H9 (cell line): ENCODE measurements around the gene RASL10A. TPM values are rescaled to one million over a fixed set of nuclear protein-coding genes. Genes with fewer than 3 reads are reported as not detected.

Experiments
- DNase-seq: peaks from one replicate; pipeline ENCODE4 v3.0.0-alpha.2; 2017
- H2AFZ ChIP-seq: one replicate; pipeline ENCODE4 v1.6.1; 2013; ENCODE audit warnings: mild to moderate bottlenecking, low read length, control low read depth, moderate library complexity
- H2AK5ac ChIP-seq: 2 replicates; pipeline ENCODE4 v1.6.1; 2013; ENCODE audit warnings: low read length, control low read depth, mixed read lengths; ENCODE audit not compliant: insufficient read length
- H2BK120ac ChIP-seq: one replicate; pipeline ENCODE4 v1.6.1; 2013; ENCODE audit warnings: low read depth, mild to moderate bottlenecking, low read length, control low read depth, inconsistent platforms; ENCODE audit not compliant: poor library complexity, severe bottlenecking
- H2BK12ac ChIP-seq: 2 replicates; pipeline ENCODE4 v1.6.1; 2013; ENCODE audit warnings: low read length, control low read depth, mixed read lengths, low read depth; ENCODE audit not compliant: insufficient read length
- H2BK15ac ChIP-seq: 2 replicates; pipeline ENCODE4 v1.6.1; 2013; ENCODE audit warnings: low read depth, low read length, control low read depth
- H2BK20ac ChIP-seq: one replicate; pipeline ENCODE4 v1.6.1; 2013; ENCODE audit warnings: low read depth, mild to moderate bottlenecking, low read length, control low read depth, inconsistent platforms; ENCODE audit not compliant: poor library complexity, severe bottlenecking
- H2BK5ac ChIP-seq: 2 replicates; pipeline ENCODE4 v1.6.1; 2013; ENCODE audit warnings: low read length, control low read depth, mixed read lengths; ENCODE audit not compliant: insufficient read length
- H3K14ac ChIP-seq: 2 replicates; pipeline ENCODE4 v1.6.1; 2013; ENCODE audit warnings: low read length, control low read depth; ENCODE audit not compliant: insufficient read depth
- H3K18ac ChIP-seq: 2 replicates; pipeline ENCODE4 v1.6.1; 2013; ENCODE audit warnings: low read depth, mild to moderate bottlenecking, mixed read lengths, low read length, control low read depth; ENCODE audit not compliant: insufficient read length
- H3K23ac ChIP-seq: 2 replicates; pipeline ENCODE4 v1.6.1; 2013; ENCODE audit warnings: low read length, control low read depth, mixed read lengths, low read depth; ENCODE audit not compliant: insufficient read length
- H3K23me2 ChIP-seq: 2 replicates; pipeline ENCODE4 v1.6.1; 2013; ENCODE audit warnings: low read depth, mild to moderate bottlenecking, mixed read lengths, low read length, control low read depth; ENCODE audit not compliant: insufficient read length, poor library complexity, severe bottlenecking
- H3K27ac ChIP-seq: 2 replicates; pipeline ENCODE4 v1.5.1; 2013; ENCODE audit warnings: low read length, control low read depth, mixed read lengths, low read depth; ENCODE audit not compliant: insufficient read length
- H3K27me3 ChIP-seq: 2 replicates; pipeline ENCODE4 v1.6.1; 2013; ENCODE audit warnings: low read length, control low read depth, inconsistent platforms; ENCODE audit not compliant: insufficient read depth
- H3K4ac ChIP-seq: 2 replicates; pipeline ENCODE4 v1.6.1; 2013; ENCODE audit warnings: low read depth, mild to moderate bottlenecking, control low read depth, inconsistent platforms, low read length, moderate library complexity
- H3K4me1 ChIP-seq: 2 replicates; pipeline ENCODE4 v1.6.1; 2013; ENCODE audit warnings: low read length, control low read depth, inconsistent platforms; ENCODE audit not compliant: insufficient read depth
- H3K4me2 ChIP-seq: 2 replicates; pipeline ENCODE4 v1.6.1; 2013; ENCODE audit warnings: low read length, control low read depth, mixed read lengths; ENCODE audit not compliant: insufficient read length, insufficient read depth
- H3K56ac ChIP-seq: 2 replicates; pipeline ENCODE4 v1.6.1; 2013; ENCODE audit warnings: low read depth, mild to moderate bottlenecking, mixed read lengths, low read length, control low read depth; ENCODE audit not compliant: insufficient read length
- H3K79me1 ChIP-seq: 2 replicates; pipeline ENCODE4 v1.6.1; 2013; ENCODE audit warnings: low read depth, mild to moderate bottlenecking, moderate library complexity, low read length, control low read depth, inconsistent platforms; ENCODE audit not compliant: insufficient read depth, poor library complexity, severe bottlenecking
- H3K79me2 ChIP-seq: 2 replicates; pipeline ENCODE4 v1.6.1; 2013; ENCODE audit warnings: low read length, control low read depth, inconsistent platforms; ENCODE audit not compliant: insufficient read depth
- H3K9ac ChIP-seq: 2 replicates; pipeline ENCODE4 v1.6.1; 2013; ENCODE audit warnings: low read length, control low read depth, mixed read lengths; ENCODE audit not compliant: insufficient read length; ENCODE audit errors: extremely low read depth
- H3K9me3 ChIP-seq: one replicate; pipeline ENCODE4 v1.6.1; 2013; ENCODE audit warnings: low read depth, low read length, inconsistent platforms; ENCODE audit not compliant: control insufficient read depth
- H3T11ph ChIP-seq: one replicate; pipeline ENCODE4 v1.6.1; 2013; ENCODE audit warnings: mild to moderate bottlenecking, low read length, control low read depth, inconsistent platforms
- H4K20me1 ChIP-seq: one replicate; pipeline ENCODE4 v1.6.1; 2013; ENCODE audit not compliant: control insufficient read depth, insufficient read length, insufficient read depth
- H4K5ac ChIP-seq: 2 replicates; pipeline ENCODE4 v1.6.1; 2013; ENCODE audit warnings: low read depth, mild to moderate bottlenecking, mixed read lengths, low read length, control low read depth; ENCODE audit not compliant: insufficient read length
- H4K8ac ChIP-seq: replicated peaks from 2 replicates; pipeline ENCODE4 v1.6.1; 2013; ENCODE audit warnings: low read length, control low read depth, mixed read lengths, low read depth; ENCODE audit not compliant: insufficient read length
- H4K91ac ChIP-seq: 2 replicates; pipeline ENCODE4 v1.6.1; 2013; ENCODE audit warnings: low read depth, mild to moderate bottlenecking, moderate library complexity, mixed read lengths, low read length, control low read depth; ENCODE audit not compliant: insufficient read length
- H3K27ac Mint-ChIP-seq, 3 experiments: 2 replicates in 2 of 3; 3 replicates in 1 of 3; pipeline ENCODE4 v1.8.0; 2020 to 2021; ENCODE audit warnings: mixed read lengths in 3 of 3, mild to moderate bottlenecking in 1 of 3, moderate library complexity in 1 of 3
- H3K27me3 Mint-ChIP-seq: 2 replicates; pipeline ENCODE4 v1.8.0; 2021; ENCODE audit warnings: low read depth, mild to moderate bottlenecking, moderate library complexity, mixed read lengths
- H3K36me3 Mint-ChIP-seq, 3 experiments: 2 replicates in 2 of 3; 3 replicates in 1 of 3; pipeline ENCODE4 v1.8.0; 2020 to 2021; ENCODE audit warnings: low read depth in 3 of 3, mixed read lengths in 3 of 3; ENCODE audit not compliant: insufficient read depth in 1 of 3
- H3K4me1 Mint-ChIP-seq, 2 experiments: 2 replicates each; pipeline ENCODE4 v1.8.0; 2020; ENCODE audit warnings: mixed read lengths in 2 of 2
- H3K4me3 Mint-ChIP-seq, 2 experiments: 2 replicates in 1 of 2; 3 replicates in 1 of 2; pipeline ENCODE4 v1.8.0; 2020 to 2021; ENCODE audit warnings: mild to moderate bottlenecking in 2 of 2, mixed read lengths in 2 of 2, moderate library complexity in 1 of 2
- H3K9me3 Mint-ChIP-seq, 2 experiments: 2 replicates in 1 of 2; 3 replicates in 1 of 2; pipeline ENCODE4 v1.8.0; 2020; ENCODE audit warnings: mild to moderate bottlenecking in 2 of 2, mixed read lengths in 2 of 2, moderate library complexity in 1 of 2
- CTCF ChIP-seq: fragments of 200-600 bp; sonication (generic); conservative IDR thresholded peaks from 3 replicates; pipeline ENCODE4 v1.8.0; 2021; ENCODE audit warnings: antibody characterized with exemption, mild to moderate bottlenecking
- WGBS: extraction: QIAGEN DNeasy Blood & Tissue Kit; methylation state at CpG from one replicate; pipeline ENCODE4 v1.1.7; 2013; ENCODE audit warnings: missing lambda C conversion rate, low lambda C conversion rate, mixed read lengths; ENCODE audit not compliant: insufficient read length; ENCODE audit errors: extremely low coverage; 5-methylcytosine and 5-hydroxymethylcytosine counted together
- total RNA-seq: library from RNA; stranded (reverse); gene quantifications from 2 replicates; pipeline ENCODE4 v1.2.1, GENCODE V29; 2021

RASL10A gene
- total RNA-seq, 1 experiment from 2014 or later, result 0.90 TPM

GRCh38 chr22:29331658-29332300 lies 16.3 kb upstream of the RASL10A start:
- no peak overlapping the region for H3T11ph ChIP-seq
- WGBS, result no CpG with 5 or more reads among the region's 14 CpGs
- H2BK20ac ChIP-seq, result no peak overlapping the region
- no peak overlapping the region for H4K5ac ChIP-seq
- H2BK12ac ChIP-seq, result no peak overlapping the region
- no peak overlapping the region for H2BK15ac ChIP-seq
- H3K56ac ChIP-seq, result no peak overlapping the region
- no peaks in the 10 kb centered on the region for H3K27me3 ChIP-seq
- no peaks in the 10 kb centered on the region for H3K79me2 ChIP-seq
- no peak for TF ChIP-seq CTCF
- no peak overlapping the region for H2BK5ac ChIP-seq
- no peaks in the 10 kb centered on the region for H3K23me2 ChIP-seq
- H4K20me1 ChIP-seq, result peaks cover 3% of the 10 kb centered on the region
- Mint-ChIP-seq H3K27me3 (no peaks in the 10 kb centered on the region), H3K4me1 (peaks cover 2 to 3% of the 10 kb centered on the region in 2 experiments; a peak in 2 of 4 replicates), H3K9me3 (no peaks in the 10 kb centered on the region), H3K36me3 (peaks cover 9 to 46% (median 32%) of the 10 kb centered on the region in 3 experiments), H3K4me3 (no peak overlapping the region), H3K27ac (peak overlapping the region in 1 of 3 experiments; percentile 48; a peak in 1 of 7 replicates)
- H3K18ac ChIP-seq, result no peak overlapping the region
- H2AK5ac ChIP-seq, result no peak overlapping the region
- H3K4ac ChIP-seq, result no peak overlapping the region
- H3K4me1 ChIP-seq, result no peaks in the 10 kb centered on the region
- no peak overlapping the region for H3K4me2 ChIP-seq
- H3K27ac ChIP-seq, result no peak overlapping the region
- H3K9me3 ChIP-seq, result no peaks in the 10 kb centered on the region
- H2AFZ ChIP-seq, result no peak overlapping the region
- no peak overlapping the region for H4K8ac ChIP-seq
- no peak overlapping the region for H3K23ac ChIP-seq
- H3K9ac ChIP-seq, result no peak overlapping the region
- H2BK120ac ChIP-seq, result no peak overlapping the region
- no peak overlapping the region; the same call in 1 of the 2 replicates for H3K14ac ChIP-seq
- H3K79me1 ChIP-seq, result no peaks in the 10 kb centered on the region
- DNase-seq, result no peak
- no peak overlapping the region for H4K91ac ChIP-seq
